Left renal cortex interstitium (tissue), 4 donors: ENCODE measurements around the gene PADI1. TPM values are rescaled to one million over a fixed set of nuclear protein-coding genes. Genes with fewer than 3 reads are reported as not detected.

ENCODE experiments used
- DNase-seq, 4 donors: peaks; one replicate each; pipeline ENCODE4 v3.0.0-alpha.2; 2013; ENCODE audit warnings: low read depth in 4 of 4, low spot score in 2 of 4, missing footprints in 1 of 4
- polyA plus RNA-seq, 4 donors: library from polyadenylated mRNA; unstranded; fragments of 120-200 nt; gene quantifications; one replicate each; pipeline ENCODE4 v1.2.1, GENCODE V29; 2013; ENCODE audit not compliant: insufficient read length in 4 of 4

PADI1 gene
- polyA plus RNA-seq, 4 donors = 0.03 to 0.06 (median 0.05) TPM; not detected in 1

GRCh38 chr1:17293681-17294425 is 88.9 kb downstream of the PADI1 start:
- no peak for DNase-seq

GRCh38 chr1:17295292-17295691 is 90.4 kb downstream of the PADI1 start:
- no peak for DNase-seq

Other genes starting within 250 kb of the PADI1 start
- gene MFAP2, start 224.5 kb upstream of the PADI1 start, polyA plus RNA-seq = 100 to 1,000 TPM; 186 to 305 (median 215) TPM
- gene ATP13A2, start 193.2 kb upstream of the PADI1 start, polyA plus RNA-seq = 10 to 100 TPM; 21.7 to 45.3 (median 37.0) TPM
- 100 to 1,000 TPM; 123 to 182 (median 144) TPM for gene SDHB, start 151.1 kb upstream of the PADI1 start, polyA plus RNA-seq
- 1 to 10 TPM; 2.3 to 2.8 (median 2.4) TPM for gene PADI2, start 85.7 kb upstream of the PADI1 start, polyA plus RNA-seq
- gene PADI3, start 44.0 kb downstream of the PADI1 start, polyA plus RNA-seq = under 1 TPM; 0.11 to 0.23 (median 0.13) TPM
- gene PADI4, start 103.1 kb downstream of the PADI1 start, polyA plus RNA-seq = 1 to 10 TPM in 2 of 4 donors, under 1 TPM in 2; 0.35 to 1.8 (median 1.0) TPM
- not detected for gene PADI6, start 167.1 kb downstream of the PADI1 start, polyA plus RNA-seq
- 100 to 1,000 TPM in 1 of 4 donors, 10 to 100 TPM in 3; 86.1 to 109 (median 94.9) TPM for gene RCC2, start 234.5 kb downstream of the PADI1 start, polyA plus RNA-seq